ENCODE results near the gene BCAS3.

The BCAS3 gene

DNA sequence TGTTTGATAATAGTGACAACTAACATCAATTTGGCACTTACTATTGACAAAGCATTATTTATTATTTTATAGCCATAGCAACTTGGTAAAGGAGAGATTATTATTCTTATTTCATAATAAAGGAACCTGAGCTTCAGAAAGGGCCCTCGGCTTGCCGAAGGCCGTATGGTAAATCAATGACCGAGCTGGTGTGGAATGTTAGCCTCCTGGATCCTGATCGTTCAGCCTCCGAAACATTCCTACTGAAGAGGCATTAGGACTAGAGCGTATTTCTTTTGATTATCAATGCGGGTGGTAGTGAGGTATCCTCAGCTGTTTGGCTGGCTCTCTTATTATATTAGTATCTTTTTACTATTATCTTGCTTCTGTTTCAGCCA, 522.7 kb downstream of the BCAS3 start:
- DNase-seq (ENCODE audit: low read depth) = no peak

DNA sequence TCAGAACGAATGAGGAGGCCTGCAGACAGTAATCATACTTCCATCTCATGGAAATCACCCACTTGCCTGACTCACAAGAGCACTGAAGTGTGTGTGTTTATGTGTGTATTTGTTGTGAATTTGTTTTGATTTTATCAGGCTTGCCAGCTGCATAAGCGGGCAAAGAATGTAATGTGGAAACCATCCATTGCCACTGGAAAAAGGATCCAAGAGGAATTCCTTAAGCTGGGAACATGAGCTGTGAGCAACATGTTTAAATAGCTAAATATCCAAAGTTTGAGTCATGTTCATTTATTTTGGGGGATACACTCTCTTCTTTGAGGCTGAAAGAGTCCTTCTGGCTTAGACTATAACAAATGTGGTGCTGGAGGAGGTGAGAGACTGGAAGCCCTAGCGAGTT, 523.6 kb downstream of the BCAS3 start:
- no peak for DNase-seq (ENCODE audit: low read depth)

DNA sequence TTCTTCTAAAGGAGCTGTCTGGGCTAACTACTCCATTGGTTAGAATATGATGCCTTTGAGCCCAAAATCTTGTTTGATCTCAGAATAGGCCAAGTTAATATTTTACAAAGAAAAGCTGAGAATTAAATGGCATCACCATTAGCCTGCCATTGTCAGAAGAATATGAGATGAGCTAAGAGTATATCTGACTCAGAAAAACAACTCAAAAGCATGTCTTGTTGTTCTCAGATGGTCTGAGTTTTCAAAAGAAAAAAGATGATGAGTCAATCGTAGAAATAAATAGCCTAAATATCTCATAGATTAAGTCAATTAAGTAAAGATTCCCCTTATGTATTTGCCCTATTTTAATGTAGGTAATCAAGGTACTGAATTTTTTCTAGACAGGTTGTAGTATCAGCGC, 524.9 kb downstream of the BCAS3 start:
- DNase-seq (ENCODE audit: low read depth) = no peak

DNA sequence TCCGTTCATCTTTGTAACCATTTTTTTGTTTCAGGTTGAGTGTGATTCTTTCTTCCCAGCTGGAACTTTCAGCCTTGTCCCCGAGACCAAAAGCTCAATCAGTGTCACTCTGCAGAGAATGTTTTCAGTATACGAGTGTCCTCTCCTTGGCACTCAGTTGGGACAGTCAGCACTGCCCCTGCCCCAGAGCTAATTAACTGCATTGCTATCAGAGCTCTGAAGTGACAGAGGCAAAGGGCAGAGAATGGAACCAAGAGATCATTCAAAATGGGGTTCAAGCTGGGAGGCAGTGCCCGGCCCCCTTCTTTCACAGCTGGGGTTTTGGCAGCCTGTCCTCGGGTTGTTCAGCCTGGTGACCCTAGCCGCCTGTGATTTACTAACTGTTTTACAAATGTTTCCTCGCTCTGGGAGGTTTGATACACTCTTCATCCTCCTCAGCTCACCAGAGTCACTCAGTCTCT, 526.0 kb downstream of the BCAS3 start:
- no peak for DNase-seq (ENCODE audit: low read depth)

DNA sequence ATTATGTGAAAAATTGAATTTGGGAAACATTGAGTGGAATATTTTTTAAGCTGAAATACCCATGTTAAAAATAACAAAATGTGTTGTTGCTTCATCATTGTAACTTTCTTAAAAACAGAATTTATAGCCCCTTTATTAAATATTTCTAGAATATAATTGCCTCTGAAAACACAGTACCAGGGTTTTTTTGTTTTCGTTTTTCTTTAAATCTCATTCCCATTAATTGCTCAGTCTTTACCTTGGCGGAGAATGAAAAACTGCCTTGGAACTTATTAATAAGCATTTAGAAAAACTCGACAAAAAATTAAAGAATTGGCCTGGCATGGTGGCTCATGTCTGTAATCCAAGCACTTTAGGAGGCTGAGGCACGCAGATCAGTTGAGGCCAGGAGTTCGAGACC, 526.8 kb downstream of the BCAS3 start:
- no peak for DNase-seq (ENCODE audit: low read depth)

DNA sequence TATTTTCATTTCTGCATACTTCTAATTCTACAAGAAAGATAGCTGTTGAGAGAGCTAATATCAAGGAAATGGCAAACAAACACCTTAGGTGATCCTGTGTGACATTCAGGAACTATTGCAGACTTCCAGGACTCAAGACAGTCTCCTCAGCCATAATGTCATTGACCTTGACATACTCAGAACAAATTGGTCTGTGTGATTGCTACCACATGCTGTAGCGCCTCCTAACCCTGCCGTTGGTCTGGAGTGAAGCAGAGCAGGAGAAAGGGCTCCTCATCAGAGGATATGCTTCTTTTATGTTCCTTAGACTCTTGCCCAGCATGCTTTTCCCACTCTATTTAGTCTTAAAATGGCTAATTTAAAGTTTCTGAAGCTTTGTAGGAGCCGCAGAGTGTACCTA, 527.8 kb downstream of the BCAS3 start:
- no peak for DNase-seq (ENCODE audit: low read depth)

DNA sequence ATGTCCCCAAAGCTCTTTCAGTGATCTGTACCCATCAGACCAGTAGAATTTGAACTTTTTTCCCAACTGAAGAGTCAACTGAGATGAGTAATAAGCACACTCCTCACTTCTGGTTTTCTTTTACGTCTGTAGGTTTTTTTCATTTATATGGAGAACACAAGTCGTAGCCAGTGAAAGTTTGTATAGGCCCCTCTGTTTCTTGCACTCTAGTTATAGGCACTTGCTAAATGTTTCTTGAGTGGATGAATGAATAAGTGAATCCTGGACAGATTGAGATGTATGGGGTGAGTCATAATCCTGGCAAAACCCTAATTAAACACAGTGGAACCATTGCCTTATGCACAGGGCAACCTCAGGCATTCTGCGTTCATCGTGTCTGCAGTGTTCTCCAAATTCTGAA, 528.3 kb downstream of the BCAS3 start:
- DNase-seq (ENCODE audit: low read depth) = no peak

DNA sequence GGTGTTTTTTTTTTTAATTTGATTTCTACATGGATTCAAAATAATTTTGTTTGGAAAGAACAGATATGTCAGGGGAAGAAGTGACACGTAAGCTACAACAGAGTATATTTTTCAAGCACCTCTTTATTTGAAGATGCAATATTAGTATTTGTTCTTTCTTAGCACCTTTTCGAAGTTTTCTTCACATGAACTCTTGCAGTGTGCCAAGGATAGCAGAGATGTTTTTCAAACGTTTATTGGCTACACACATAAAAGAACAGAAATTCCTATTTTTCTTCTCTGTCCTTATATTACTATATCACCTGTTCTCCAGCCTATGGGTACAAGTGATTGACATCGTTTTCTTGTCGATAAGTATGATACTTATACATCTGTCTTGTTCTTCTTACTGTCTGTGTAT, 529.3 kb downstream of the BCAS3 start:
- DNase-seq (ENCODE audit: low read depth) = no peak

DNA sequence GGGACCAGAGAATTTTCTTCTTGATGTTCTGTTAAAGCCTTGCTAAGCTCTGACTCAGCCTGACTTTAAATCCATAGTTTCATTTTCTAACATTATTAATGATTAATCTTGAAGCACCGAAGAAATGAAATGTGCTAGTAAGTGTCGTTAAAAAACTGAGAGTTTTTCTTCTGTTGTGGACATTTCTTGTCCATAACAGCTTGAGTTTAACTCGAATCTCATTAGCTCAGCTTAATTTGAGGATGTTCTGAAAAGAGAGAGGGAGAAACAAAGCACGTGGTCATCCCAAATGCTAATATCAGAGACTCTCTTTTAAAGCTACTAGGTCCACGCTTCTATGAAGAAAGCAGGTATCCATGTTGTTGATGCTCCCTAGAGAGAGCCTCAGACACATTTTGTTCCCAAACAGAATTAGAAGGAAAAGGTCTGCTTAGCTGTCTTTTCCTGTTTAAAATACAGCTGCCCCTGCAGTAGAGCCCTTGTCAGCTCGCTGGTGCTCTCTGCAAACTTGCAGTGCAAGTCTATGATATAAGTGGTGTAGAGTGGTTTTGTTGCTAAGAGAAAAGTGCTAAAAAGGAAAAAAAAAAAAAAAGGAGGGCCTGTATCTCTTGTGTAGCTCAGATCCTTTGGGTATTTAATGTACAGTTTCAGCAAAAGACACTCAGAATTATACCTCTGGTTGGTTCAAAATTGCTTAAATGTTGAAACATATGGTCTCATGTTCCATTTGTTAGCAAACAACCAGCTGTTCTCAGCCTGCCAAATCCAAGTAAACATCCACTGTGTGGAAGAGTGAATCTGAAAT, 530.9 kb downstream of the BCAS3 start:
- DNase-seq (ENCODE audit: low read depth) = no peak

DNA sequence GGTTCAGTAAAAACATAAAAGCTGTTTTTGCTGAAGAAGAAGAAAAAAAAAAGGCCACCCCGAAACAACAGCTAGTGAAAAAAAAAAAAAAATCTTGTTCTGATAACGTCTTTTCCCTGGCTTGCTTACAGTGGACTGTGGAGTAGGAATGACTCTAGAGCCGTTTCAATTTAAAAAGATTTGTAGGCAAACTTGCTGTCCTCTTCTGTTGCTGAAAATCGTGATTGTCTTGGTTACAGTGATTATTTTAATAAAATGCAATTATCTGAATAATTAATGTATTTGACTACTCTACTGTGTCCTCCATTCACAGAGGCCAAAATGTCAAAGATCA, 531.4 kb downstream of the BCAS3 start:
- DNase-seq (ENCODE audit: low read depth) = no peak

DNA sequence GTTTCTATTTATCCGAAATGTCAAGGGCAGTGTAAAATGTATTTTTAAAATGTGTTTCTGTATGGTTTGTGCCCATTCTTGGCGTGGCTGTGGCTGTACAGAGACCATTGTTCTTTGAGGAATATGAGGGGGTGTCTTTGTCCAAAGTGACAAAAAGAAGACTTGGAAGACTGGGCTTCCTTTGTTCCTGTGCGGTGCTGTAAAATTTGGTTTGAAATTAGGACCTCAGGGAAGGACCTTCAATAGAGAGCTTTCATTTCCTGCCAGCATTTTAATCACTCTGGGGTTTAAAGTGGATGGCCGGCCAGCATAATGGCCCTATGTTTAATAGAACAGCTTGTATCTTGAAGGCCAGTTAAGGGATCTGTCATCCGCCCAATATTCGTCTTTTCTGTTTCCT, 531.9 kb downstream of the BCAS3 start:
- no peak for DNase-seq (ENCODE audit: low read depth)

DNA sequence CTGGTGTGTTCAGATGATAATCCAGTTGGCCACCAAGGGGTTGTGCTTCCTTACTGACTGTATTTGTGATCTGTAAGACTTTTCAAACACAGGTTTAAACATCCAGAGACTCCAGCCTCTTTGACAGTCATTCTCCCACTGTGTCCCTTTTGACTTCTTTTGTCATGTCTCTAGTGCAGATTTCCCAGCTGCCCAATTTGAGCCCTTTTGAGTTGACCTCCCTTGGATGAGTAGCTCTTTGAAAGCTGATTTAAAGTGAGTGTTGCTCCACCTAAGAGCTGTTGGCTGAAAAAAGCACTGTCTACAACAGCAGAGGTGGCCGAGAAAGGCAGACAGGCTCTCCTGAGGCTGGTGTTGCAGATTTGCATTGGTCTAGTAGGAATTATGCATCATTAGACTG, 533.6 kb downstream of the BCAS3 start:
- no peak for DNase-seq (ENCODE audit: low read depth)

DNA sequence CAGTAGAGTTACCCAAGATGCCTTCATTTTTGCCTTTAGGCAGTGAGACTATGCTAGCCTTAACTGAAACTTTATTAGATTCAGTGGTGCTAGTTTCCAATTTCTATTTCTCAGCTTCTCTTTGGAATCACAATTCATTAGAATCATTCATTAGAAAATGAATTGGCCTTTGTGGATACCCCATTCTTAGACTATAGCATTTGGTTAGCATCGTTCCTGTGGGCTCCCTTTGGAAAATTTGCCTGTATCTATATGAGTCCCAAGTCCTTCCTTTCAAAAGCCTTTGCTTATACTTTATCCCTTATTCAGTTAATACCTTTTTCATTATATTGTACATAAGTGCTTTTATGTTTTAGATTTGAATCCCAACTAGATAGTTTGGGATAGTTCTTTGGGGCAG, 535.0 kb downstream of the BCAS3 start:
- no peak for DNase-seq (ENCODE audit: low read depth)

DNA sequence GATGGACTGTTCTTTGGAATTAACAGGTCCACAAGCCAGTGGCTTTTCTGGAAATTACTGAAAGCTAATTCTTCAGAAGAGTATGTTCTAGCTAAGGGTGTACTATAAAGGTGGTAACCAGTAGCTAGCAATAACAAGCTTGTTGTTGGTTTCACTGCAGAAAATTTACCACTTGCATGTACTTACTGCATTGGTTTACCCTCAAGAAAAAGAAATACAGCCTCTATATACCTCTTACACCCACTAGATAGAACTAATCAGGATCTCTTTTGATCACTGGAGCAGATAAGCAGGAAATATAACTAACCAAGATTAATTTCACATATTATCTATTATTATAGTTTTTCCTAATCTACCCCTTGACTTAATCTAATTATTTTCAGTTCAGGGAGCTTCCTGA, 537.1 kb downstream of the BCAS3 start:
- no peak for DNase-seq (ENCODE audit: low read depth)

DNA sequence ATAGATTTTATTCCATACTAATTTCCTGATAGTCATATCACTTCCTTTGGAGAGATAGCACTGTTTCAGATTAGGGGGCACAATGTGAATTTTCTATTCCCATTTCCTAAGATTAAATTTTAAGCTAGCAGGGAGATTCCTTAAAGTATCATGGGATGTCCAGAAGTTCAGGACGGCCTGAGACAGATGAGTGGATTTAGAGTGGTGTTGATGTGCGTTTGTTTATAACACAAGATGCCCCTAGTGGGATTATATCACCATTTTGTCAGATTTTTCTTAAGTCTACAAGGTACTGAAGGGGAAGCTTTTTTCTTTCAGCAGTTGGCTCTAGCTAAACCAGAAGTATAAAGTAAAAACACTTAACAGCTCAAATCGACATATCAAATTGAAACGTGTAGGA, 538.4 kb downstream of the BCAS3 start:
- no peak for DNase-seq (ENCODE audit: low read depth)

DNA sequence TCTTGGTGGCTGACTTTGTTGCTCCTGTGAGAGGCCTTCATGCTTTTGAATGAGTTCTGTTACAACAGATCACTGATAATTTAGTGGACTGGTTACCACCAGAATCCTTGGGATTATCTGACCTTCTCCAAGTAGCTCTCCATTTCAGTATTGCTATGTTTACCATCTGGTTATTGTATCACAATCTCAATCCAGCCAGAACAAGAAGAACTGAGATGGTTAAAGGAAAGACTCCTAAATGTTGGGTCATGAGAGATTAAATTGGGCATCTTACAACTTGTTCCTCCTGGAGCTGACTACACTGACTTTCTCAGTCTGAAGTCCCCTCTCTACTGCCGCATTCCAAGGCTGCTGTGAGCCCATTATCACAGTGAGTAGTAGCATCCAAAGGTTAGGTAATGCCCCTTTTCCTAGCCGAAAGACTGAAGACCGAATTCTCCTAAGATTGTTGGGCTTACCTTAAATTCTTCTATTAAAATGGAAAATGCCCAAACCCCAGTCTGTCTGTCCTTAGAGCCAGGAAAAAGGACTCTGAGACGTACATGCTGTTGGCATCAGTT, 540.3 kb downstream of the BCAS3 start:
- DNase-seq (ENCODE audit: low read depth) = no peak

DNA sequence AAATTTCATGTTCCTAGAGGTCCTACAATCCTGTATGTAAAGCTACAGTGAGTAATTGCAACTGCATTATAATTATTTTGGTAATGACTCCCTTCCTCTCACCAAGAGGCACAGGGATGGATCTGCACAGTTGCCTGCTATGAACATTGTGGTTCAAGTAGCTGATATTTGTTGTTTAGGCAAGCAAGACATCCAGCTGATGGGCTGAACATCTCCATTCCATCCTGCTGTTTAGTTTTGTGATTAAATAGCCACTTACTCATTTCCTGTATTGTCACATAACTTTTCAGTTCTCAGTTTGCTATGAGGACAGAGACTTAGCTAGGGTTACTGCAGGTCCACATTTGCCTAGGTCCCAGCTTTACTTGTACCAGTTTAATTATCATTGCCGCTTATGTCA, 540.8 kb downstream of the BCAS3 start:
- no peak for DNase-seq (ENCODE audit: low read depth)

DNA sequence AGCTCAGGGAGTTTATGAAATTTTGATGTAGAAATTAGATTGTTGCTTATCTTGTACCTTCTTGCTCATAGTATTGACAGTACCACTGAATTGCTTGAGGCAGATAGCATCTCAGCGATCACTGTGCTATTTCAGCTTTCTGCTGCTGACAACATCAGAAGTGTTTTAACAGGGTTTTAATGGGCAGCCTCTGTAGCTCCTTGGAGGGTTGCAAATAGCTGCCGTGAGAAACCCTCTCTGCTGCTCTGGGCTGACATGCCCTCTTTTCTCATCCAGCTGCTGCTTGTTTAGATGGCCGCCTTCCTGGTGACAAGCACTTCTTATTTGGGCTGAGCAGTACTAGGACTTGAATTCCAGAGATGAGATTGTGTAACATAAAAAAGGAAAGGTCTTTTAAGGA, 541.8 kb downstream of the BCAS3 start:
- no peak for DNase-seq (ENCODE audit: low read depth)

DNA sequence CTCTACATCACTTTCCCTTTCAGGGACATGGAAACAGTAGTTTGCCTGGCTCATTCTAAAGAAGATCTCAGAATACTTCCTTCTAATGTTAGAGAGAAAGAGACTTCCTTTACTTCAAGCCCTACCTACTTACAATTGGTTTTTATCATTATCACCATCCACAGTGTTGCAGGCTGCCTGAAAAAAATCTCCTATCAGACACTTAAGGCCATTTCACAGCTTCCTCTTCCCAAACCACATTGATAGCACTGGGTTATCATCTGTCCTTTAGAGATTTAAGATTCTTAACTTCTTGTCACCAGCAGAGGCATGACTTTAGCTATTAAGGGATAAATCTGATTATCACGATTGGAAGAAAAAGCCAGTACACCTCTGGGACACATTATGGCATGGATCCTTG, 543.5 kb downstream of the BCAS3 start:
- DNase-seq (ENCODE audit: low read depth) = no peak

DNA sequence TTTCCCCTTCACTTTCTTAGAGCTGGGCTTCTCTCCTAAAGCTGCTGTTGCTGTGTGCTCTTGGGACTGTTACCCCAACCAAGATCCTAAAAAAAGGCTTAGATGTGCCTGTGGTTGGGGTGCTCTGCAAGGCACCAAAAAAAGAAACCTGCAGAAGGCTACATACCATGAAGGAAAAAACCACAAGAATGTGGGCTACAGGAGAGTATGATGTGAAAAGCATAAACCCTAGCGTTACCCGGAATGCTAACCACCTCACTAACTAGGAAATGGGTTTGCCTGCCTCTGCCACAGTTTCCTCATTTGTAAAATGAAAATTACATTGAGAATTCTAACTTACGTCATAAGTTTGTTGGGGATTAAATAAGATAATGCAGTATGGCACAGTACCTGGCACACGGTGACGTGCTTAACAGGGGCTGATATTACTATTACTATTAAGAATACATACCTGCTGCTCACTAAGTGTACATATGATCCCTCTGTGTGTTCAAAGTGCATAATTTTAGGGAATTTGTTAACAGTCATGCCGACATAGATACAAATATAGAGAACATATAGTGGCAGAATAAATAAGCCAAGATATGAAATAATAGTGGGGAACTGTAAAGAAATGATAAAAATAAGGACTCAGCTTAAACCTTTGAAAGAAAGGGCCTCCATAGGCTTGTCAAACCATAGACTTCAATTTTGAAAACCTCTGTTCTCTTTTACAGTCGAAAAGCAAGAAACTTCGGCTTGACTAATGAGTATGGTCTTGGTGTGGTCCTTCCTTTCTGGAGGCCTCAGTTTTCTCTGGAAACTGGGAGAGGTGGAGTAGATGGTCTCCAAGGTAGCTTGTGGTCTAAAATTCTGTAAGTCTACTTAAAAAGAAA, 544.2 kb downstream of the BCAS3 start:
- DNase-seq (ENCODE audit: low read depth) = no peak

DNA sequence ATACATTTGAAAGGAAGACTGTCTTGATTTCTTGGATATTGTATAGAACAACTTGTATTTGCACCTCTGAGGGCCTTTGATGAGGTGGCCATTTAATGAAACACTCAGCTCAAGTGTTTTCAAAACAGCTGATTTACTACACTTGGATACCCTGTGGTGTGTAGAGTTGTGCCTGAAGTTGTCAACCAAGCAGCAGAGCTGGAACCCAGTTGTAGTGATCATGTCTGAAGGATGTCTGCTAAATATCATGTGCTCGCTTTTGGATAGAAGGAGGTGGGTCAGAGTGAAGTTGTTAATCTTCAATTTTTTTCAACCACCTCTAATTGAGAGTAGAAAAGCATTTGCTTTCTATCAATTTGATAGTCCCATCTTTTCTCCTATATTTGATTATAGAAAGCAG, 546.1 kb downstream of the BCAS3 start:
- no peak for DNase-seq (ENCODE audit: low read depth)

DNA sequence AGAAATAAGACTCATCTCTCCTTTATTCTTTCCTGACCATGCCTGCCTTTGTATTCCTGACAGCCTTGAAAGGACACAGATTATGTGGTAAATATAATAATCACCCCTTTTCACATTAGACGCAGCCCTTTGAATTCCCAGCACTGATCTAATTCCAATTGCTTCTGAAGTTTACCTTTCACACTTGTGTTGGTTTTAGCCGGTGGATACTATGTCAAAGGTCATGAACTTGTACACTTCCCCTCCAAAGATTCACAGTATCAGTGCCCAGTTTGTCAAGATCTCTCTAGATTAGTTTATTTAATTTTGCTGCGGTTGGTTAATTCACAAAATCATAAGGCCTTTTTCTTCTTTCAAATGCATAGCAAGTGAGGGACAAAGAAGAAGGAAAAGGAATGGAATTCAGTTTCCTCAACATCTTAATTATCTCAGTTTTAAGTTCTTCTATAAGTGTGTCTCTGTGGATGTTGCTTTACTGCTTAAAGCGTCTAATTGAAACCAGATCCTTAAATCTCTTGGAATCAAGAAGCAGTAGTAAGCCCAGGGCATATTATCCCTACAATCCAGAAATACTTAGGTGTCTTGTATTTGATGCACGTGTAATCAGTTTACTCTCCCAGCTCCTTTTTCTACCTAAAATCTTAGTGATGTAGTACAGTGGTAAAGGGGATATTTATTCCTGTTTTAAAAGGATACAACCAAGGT, 547.7 kb downstream of the BCAS3 start:
- no peak for DNase-seq (ENCODE audit: low read depth)

DNA sequence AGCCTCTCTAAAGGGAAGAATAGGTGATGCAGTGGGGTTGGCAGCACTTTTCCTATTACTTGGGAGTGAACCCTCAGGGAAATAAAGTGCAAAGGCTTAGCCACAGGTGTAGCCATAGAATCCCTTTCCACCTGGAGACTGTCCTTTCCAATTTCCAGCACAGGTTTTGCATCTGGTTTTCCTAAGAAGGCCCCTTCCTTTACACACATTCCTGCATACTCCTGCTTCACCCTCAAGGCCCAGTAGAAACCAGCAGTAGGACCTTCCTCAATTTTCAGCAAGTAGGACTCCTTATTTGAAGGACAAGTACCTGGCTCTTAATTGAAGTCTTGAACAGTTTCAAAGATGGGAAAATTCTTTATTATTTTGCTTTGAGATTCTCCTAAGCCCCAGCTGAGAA, 550.2 kb downstream of the BCAS3 start:
- no peak for DNase-seq (ENCODE audit: low read depth)

All from activated T-helper 1 cell treated with Interleukin-2 at 50 U/mL for 16 hours (primary cell).